Measurements from ENCODE around the gene AFM. TPM values are rescaled to one million over a fixed set of nuclear protein-coding genes. Genes with fewer than 3 reads are reported as not detected.

AFM gene
- total and polyA plus RNA-seq, 4 donors, result 0.09 TPM; not detected in 3

DNA sequence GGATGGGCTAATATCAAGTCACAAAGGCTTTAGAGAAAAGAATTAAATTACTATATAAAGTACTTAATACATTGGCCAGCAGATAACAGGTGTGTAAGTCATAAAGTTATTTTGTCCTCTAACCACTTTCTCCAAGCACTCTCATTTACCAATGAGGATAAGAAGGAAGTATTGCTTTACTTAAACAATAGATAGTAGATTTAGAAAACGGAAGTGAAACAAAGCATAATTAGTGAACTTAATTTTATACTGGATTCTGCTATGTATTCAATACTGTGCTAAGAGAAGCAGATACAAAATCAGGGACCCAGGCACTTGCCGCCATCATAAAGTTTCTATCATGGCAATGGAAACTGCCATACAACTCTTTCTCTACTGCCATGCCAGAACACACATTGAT, 24.0 kb downstream of the AFM start:
- 80 to 81% methylated on average over 2 of the region's 2 CpGs for WGBS, 2 donors
- ATAC-seq (ENCODE audit: insufficient read depth, low FRiP score) (no peak), DNase-seq (no peak)
- H3K27me3 ChIP-seq (ENCODE audit: control insufficient read depth in 3 of 3, insufficient read depth in 3 of 3, low read length in 2 of 3), result no peaks in the 10 kb centered on the region
- H3K4me3 ChIP-seq, result no peak overlapping the region
- H3K9ac ChIP-seq (ENCODE audit: insufficient read depth in 1 of 2, low read length in 2 of 2), result no peak overlapping the region
- TF ChIP-seq, protein P1, sequence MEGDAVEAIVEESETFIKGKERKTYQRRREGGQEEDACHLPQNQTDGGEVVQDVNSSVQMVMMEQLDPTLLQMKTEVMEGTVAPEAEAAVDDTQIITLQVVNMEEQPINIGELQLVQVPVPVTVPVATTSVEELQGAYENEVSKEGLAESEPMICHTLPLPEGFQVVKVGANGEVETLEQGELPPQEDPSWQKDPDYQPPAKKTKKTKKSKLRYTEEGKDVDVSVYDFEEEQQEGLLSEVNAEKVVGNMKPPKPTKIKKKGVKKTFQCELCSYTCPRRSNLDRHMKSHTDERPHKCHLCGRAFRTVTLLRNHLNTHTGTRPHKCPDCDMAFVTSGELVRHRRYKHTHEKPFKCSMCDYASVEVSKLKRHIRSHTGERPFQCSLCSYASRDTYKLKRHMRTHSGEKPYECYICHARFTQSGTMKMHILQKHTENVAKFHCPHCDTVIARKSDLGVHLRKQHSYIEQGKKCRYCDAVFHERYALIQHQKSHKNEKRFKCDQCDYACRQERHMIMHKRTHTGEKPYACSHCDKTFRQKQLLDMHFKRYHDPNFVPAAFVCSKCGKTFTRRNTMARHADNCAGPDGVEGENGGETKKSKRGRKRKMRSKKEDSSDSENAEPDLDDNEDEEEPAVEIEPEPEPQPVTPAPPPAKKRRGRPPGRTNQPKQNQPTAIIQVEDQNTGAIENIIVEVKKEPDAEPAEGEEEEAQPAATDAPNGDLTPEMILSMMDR (IDR thresholded peaks at IDR 0.05; ENCODE audit: control extremely low read depth, extremely low read depth), result no peak
- H3K9me3 ChIP-seq (ENCODE audit: control insufficient read depth in 4 of 4, insufficient read depth in 3 of 4, low read length in 3 of 4), result no peaks in the 10 kb centered on the region
- no peaks in the 10 kb centered on the region for H3K36me3 ChIP-seq (ENCODE audit: control insufficient read depth in 4 of 4, insufficient read depth in 4 of 4, low read length in 4 of 4)
- no peak overlapping the region for H3K27ac ChIP-seq (ENCODE audit: low read depth in 1 of 2, low read length in 1 of 2)
- peaks cover 0 to 11% (median 0%) of the 10 kb centered on the region in 5 donors for H3K4me1 ChIP-seq (ENCODE audit: control insufficient read depth in 5 of 5, insufficient read depth in 5 of 5, low read length in 5 of 5)

DNA sequence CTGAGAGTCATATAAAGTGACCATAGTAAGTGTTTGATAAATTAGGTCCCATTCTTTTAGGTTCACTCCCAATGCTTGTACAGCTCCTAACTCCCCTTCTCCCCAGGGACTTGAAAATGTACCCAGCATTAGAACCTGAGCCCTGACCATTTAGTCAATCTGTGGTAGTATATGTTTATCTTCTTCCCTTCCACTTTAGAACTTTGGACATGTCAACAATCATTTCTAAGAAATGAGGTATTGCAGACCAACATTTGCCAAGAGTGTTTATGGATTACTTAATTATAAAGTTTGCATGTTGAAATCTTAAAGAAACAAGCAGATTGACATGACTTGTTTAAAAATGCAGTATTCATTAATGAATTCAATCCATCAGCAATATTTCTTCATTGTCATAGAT, 26.0 kb downstream of the AFM start:
- H3K27ac ChIP-seq (ENCODE audit: low read depth in 1 of 2, low read length in 1 of 2), result no peak overlapping the region
- TF ChIP-seq, protein P1 (IDR thresholded peaks at IDR 0.05; ENCODE audit: control extremely low read depth, extremely low read depth), result no peak
- H3K36me3 ChIP-seq (ENCODE audit: control insufficient read depth in 4 of 4, insufficient read depth in 4 of 4, low read length in 4 of 4), result no peaks in the 10 kb centered on the region
- no peak overlapping the region for H3K9ac ChIP-seq (ENCODE audit: insufficient read depth in 1 of 2, low read length in 2 of 2)
- no peak for DNase-seq
- H3K9me3 ChIP-seq (ENCODE audit: control insufficient read depth in 4 of 4, insufficient read depth in 3 of 4, low read length in 3 of 4), result no peaks in the 10 kb centered on the region
- H3K4me3 ChIP-seq, result no peak overlapping the region
- H3K4me1 ChIP-seq (ENCODE audit: control insufficient read depth in 5 of 5, insufficient read depth in 5 of 5, low read length in 5 of 5), result no peaks in the 10 kb centered on the region
- H3K27me3 ChIP-seq (ENCODE audit: control insufficient read depth in 3 of 3, insufficient read depth in 3 of 3, low read length in 2 of 3), result no peaks in the 10 kb centered on the region
- ATAC-seq (ENCODE audit: insufficient read depth, low FRiP score), result no peak

DNA sequence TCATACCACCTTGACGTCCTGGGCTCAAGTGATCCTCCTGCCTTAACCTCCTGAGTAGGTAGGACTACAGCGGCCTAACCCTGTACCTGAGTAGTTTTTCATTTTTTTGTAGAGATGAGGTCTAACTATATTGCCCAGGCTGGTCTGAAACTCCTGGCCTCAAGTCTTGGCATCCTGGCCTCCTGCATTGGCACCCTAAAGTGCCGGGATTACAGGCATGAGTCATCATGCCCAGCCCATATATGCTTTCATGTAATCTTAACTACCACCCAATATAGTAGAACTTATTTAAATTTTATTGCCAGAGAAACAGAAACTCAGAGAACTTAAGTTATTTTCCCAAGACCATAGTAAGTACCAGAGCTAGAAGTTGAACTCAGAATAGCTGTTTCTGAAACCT, 27.1 kb downstream of the AFM start:
- DNase-seq (no peak), ATAC-seq (ENCODE audit: insufficient read depth, low FRiP score) (no peak)
- no peaks in the 10 kb centered on the region for H3K4me1 ChIP-seq (ENCODE audit: control insufficient read depth in 5 of 5, insufficient read depth in 5 of 5, low read length in 5 of 5)
- H3K9ac ChIP-seq (ENCODE audit: insufficient read depth in 1 of 2, low read length in 2 of 2), result no peak overlapping the region
- TF ChIP-seq, protein P1 (IDR thresholded peaks at IDR 0.05; ENCODE audit: control extremely low read depth, extremely low read depth), result no peak
- no peak overlapping the region for H3K4me3 ChIP-seq
- no peak overlapping the region for H3K27ac ChIP-seq (ENCODE audit: low read depth in 1 of 2, low read length in 1 of 2)
- H3K36me3 ChIP-seq (ENCODE audit: control insufficient read depth in 4 of 4, insufficient read depth in 4 of 4, low read length in 4 of 4), result no peaks in the 10 kb centered on the region
- WGBS, 2 donors, result 89 to 98% methylated on average over 3 of the region's 3 CpGs
- H3K27me3 ChIP-seq (ENCODE audit: control insufficient read depth in 3 of 3, insufficient read depth in 3 of 3, low read length in 2 of 3), result no peaks in the 10 kb centered on the region
- no peaks in the 10 kb centered on the region for H3K9me3 ChIP-seq (ENCODE audit: control insufficient read depth in 4 of 4, insufficient read depth in 3 of 4, low read length in 3 of 4)

DNA sequence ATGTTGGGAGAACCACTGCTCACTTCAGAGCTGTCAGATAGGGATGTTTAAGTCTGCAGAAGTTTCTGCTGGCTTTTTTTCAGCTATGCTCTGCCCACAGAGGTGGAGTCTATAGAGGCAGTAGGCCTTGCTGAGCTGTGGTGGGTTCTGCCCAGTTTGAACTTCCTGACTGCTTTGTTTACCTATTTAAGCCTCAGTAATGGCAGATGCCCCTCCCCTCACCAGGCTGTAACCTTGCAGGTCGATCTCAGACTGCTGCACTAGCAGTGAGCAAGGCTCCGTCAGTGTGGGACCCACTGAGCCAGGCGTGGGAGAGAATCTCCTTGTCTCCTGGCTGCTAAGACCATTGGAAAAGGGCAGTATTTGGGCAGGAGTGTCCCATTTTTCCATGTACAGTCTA, 36.8 kb downstream of the AFM start:
- no peaks in the 10 kb centered on the region for H3K36me3 ChIP-seq (ENCODE audit: control insufficient read depth in 4 of 4, insufficient read depth in 4 of 4, low read length in 4 of 4)
- TF ChIP-seq, protein P1 (IDR thresholded peaks at IDR 0.05; ENCODE audit: control extremely low read depth, extremely low read depth), result no peak

More for the DNA sequence above, 36.8 kb downstream of the AFM start:
- H3K9ac ChIP-seq (ENCODE audit: insufficient read depth in 1 of 2, low read length in 2 of 2), result no peak overlapping the region
- DNase-seq (no peak), ATAC-seq (ENCODE audit: insufficient read depth, low FRiP score) (no peak)
- no peaks in the 10 kb centered on the region for H3K4me1 ChIP-seq (ENCODE audit: control insufficient read depth in 5 of 5, insufficient read depth in 5 of 5, low read length in 5 of 5)
- H3K27me3 ChIP-seq (ENCODE audit: control insufficient read depth in 3 of 3, insufficient read depth in 3 of 3, low read length in 2 of 3), result no peaks in the 10 kb centered on the region
- no peak overlapping the region for H3K27ac ChIP-seq (ENCODE audit: low read depth in 1 of 2, low read length in 1 of 2)
- 86 to 94% methylated on average over 3 of the region's 3 CpGs for WGBS, 2 donors
- peaks cover 0 to 2% (median 0%) of the 10 kb centered on the region in 4 donors for H3K9me3 ChIP-seq (ENCODE audit: control insufficient read depth in 4 of 4, insufficient read depth in 3 of 4, low read length in 3 of 4)
- no peak overlapping the region for H3K4me3 ChIP-seq

All from lung (tissue), 12 donors.